IPS-18c (cell line): ENCODE measurements around the gene MYO9A.
"Not testable (repeated sequence)": the region's sequence is repeated elsewhere in the genome, so short reads cannot be mapped to it uniquely, and the experiment has no call there.

Source experiments
- H3K4me3 ChIP-seq: 2 replicates; pipeline ENCODE4 v1.7.0; 2013; ENCODE audit warnings: low read depth, mild to moderate bottlenecking, low read length, moderate library complexity; ENCODE audit not compliant: insufficient read depth
- H3K9me3 ChIP-seq: one replicate; pipeline ENCODE4 v1.6.1; 2013; ENCODE audit warnings: mild to moderate bottlenecking, low read length, moderate library complexity; ENCODE audit not compliant: control insufficient read depth, insufficient read depth

Gene MYO9A

DNA sequence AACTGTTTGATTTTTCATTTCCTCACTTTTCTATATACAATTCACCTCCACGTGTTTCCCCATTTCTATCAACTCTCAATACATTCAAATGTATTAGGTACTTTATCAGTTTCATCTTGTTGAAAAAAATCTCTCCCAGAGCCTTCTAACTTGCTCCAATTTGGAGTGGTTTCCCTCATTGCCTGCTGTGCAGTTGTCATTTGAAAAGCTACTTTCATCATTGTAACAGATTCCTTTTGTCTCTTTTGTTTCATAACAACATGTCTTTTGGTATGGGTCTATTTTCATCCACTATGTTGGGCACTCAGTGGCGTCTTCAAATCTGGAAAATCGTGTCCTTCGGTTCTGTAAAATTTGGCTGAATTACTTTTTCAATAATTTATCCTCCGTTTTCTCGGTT lies 232.6 kb downstream of the MYO9A start:
- H3K9me3 ChIP-seq: no peaks in the 10 kb centered on the region
- no peak overlapping the region for H3K4me3 ChIP-seq

DNA sequence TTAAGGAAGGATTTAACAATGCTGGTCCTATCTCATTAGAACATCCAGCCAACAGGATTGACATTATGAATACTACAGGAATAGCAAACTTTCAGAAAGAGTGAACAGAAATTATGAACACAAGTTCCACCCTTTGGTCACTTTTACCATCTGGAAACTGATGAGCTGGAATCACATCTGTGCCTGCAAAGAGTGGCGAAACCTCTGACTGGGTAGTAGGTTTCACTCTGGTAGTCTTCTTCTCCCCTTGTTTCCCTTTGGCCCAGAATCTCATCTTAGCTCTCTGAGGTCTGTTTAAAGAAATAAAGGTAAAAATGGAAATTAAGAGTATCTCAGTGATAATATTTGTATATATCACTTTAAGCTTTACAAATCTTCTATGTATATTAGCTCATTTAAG lies 234.5 kb downstream of the MYO9A start:
- H3K4me3 ChIP-seq: no peak overlapping the region
- no peaks in the 10 kb centered on the region for H3K9me3 ChIP-seq

DNA sequence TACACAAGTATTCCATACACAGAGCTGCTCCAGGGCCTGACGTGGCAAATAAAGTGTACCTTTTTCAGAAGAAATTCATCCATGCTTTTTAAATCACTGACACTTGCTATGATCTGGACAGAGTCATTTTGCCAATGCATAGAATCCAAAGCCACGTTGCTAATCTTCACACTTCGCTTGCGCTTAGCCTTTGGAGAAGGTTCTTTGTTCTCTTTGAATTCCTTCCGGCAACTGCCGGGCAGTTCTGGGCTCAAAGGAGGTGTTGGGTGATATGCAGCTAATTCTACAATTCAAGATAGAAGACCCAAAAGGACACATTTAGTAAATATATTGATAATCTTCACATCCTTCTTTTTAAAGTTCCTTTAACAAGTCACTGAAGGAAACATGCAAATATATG lies 237.7 kb downstream of the MYO9A start:
- Histone ChIP-seq H3K4me3 (no peak overlapping the region), H3K9me3 (no peaks in the 10 kb centered on the region)

DNA sequence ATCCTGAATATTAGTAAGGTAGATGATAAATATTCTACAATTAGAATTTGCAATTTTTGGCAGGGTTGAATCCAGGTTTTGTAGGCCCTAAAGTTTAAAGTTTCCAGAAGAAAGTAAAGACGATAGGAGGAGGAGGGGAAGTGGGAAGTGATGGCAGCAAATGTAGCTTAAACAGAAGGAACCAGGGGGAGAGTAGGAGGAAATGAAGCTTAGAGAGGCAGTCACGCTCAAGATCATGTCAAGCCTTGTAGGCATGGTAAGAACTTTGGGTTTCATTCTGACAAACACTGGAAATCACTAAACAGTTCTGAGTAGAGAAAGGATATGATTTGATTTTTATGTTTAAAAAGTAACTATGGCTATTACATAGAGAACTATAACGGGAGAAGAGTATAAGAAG lies 243.7 kb downstream of the MYO9A start:
- no peak overlapping the region for H3K4me3 ChIP-seq

DNA sequence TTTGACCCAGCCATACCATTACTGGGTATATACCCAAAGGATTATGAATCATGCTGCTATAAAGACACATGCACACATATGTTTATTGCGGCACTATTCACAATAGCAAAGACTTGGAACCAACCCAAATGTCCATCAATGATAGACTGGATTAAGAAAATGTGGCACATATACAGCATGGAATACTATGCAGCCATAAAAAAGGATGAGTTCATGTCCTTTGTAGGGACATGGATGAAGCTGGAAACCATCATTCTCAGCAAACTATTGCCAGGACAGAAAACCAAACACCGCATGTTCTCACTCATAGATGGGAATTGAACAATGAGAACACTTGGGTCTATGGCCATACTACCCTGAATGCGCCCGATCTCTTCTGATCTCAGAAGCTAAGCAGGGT lies 259.7 kb downstream of the MYO9A start:
- not testable (repeated sequence) for H3K9me3 ChIP-seq, H3K4me3 ChIP-seq

More for the DNA sequence above, 243.7 kb downstream of the MYO9A start:
- no peaks in the 10 kb centered on the region for H3K9me3 ChIP-seq

DNA sequence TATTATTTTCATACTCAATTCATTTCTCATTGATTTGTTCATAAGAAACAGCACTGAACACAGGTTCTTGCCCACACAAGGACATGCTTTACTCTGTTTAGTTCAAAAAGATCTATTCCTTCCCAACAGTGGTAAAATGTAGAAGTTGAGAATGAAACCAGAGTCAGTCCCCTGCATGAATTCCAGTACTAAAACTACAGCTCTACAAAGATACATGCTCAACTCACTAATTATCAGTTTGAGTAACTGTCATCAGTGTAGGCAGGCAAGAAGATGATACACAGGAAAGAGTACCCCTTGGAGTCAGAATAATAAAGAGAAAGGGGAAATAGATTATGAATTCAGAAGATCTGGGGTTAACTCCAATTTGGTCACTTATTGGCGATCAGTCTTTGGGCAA lies 264.4 kb downstream of the MYO9A start:
- Histone ChIP-seq H3K4me3 (no peak overlapping the region), H3K9me3 (no peaks in the 10 kb centered on the region)

DNA sequence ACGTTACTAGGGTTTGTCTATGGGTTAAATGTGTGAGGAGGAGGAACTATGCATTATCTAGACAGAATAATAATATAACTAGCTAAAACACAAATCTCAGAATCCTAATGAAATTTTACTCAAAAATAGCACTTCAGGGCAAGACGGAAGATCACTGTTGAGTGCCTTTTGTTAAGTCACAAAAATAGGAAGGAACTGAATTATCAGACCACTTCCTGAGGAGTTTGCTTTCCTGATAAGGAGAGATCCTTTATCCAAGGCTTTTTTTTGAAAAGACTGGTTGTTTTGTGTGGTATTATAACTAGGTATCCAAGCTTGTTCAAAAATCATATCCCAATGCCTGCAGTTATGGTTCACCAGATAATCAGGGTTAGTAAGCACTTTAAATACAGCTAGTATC lies 273.0 kb downstream of the MYO9A start:
- no peak overlapping the region for H3K4me3 ChIP-seq

DNA sequence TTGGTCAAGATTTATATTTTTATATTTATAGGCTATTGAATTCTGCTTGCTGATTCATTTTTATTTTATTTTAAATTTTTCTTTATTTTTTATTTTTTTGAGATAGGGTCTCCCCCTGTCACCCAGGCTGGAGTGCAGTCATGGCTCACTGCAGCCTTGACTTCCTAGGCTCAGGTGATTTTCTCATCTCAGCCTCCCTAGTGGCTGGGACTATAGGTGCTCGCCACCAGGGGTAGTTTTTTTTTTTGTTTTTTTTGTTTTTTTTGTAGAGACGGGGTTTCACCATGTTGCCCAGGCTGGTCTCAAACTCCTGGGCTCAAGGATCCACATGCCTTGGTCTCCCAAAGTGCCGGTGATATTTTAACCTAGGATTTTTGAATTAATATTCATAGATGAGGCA lies 276.4 kb downstream of the MYO9A start:
- H3K9me3 ChIP-seq: no peaks in the 10 kb centered on the region

More for the DNA sequence above, 273.0 kb downstream of the MYO9A start:
- no peaks in the 10 kb centered on the region for H3K9me3 ChIP-seq

DNA sequence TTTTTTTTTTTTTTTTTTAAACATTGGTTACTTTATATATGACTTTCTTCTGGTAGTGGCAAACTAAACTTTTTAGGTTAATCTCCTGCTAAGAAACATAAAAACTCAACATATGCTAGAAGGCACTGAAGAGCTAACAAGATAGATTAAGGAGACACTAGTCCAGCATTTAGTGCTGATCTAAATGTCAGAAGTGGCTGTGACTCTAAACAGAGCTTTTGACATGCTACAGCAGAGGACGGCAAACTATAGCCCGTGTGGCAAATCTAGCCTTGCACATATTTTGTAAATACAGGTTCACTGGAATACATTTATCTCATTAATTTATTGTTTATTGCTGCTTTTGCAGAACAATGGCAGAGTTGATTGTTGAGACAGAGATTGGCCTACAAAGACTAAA lies 287.0 kb downstream of the MYO9A start:
- H3K9me3 ChIP-seq: no peaks in the 10 kb centered on the region
- no peak overlapping the region for H3K4me3 ChIP-seq

More for the DNA sequence above, 276.4 kb downstream of the MYO9A start:
- H3K4me3 ChIP-seq: no peak overlapping the region

DNA sequence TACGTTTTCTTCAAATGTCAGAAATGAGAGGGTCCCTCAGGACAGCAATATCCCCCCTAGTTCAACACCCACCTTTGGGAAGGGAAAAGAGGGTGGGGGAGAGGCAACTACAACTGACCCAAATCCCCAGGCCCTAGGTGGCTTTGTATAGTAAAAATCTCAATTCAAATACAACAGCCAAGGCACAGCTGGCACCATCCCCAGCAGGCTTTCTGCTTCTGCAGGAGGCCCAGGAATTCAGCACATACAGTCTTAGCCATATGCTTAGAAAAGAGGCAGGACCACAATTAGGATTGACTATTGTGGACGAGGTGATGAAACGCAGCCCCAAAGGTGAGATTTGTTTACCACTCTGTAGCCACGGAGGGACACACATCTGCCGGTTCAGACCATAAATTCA lies 291.8 kb downstream of the MYO9A start:
- H3K4me3 ChIP-seq: no peak overlapping the region

DNA sequence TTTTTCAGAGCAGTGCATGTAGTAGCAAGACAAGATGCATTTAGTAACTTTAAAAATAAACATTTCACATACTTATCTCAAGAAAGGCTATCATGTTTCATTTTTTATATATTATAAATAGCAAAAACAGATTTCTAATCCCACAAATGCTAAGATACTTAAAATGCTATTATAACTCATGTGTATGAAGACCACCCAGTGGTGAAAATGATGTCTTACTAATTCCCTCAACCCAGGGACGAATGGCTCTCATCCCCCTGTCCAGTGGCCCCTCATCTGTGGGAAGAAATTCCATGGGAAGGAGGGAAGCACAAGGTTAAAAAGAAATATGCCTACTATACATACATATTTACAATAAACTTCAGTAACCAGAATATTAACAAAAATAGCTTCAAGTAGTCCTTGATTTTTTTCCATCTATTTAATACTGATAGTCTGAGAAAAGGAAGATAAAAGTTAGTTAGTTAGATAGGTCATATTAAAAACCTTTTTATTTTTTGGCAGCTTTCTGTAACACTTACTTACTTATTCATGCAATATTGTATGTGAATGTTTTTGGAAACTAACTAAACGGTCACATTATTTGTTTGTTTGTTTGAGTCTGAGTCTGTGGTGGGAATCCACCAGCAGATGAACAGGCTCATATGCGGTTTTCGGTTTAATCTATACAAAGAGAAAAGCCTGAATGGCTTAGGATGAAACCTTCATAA lies 292.8 kb downstream of the MYO9A start:
- Histone ChIP-seq H3K4me3 (no peak overlapping the region), H3K9me3 (peaks cover 5% of the 10 kb centered on the region)

More for the DNA sequence above, 291.8 kb downstream of the MYO9A start:
- H3K9me3 ChIP-seq: peaks cover 5% of the 10 kb centered on the region

DNA sequence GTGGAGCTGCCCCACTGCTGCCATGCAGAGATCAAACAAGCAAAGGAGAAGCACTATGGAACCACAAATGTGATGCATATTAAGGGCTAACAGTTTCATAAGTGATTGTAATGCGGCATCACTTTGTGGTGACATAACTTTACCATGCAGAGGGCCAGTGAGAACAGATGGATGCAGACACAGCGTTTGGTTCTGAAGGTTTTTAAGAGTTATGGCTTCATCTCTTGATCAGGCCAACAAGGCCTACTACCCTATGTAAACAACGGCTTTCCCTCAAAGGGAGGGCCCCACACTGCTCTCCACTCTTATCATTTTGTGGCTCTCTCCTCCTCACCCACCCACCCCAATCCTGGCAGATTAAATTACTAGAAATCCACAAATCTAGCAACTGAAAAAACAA lies 294.1 kb downstream of the MYO9A start:
- H3K4me3 ChIP-seq: no peak overlapping the region
- H3K9me3 ChIP-seq: peaks cover 9% of the 10 kb centered on the region

DNA sequence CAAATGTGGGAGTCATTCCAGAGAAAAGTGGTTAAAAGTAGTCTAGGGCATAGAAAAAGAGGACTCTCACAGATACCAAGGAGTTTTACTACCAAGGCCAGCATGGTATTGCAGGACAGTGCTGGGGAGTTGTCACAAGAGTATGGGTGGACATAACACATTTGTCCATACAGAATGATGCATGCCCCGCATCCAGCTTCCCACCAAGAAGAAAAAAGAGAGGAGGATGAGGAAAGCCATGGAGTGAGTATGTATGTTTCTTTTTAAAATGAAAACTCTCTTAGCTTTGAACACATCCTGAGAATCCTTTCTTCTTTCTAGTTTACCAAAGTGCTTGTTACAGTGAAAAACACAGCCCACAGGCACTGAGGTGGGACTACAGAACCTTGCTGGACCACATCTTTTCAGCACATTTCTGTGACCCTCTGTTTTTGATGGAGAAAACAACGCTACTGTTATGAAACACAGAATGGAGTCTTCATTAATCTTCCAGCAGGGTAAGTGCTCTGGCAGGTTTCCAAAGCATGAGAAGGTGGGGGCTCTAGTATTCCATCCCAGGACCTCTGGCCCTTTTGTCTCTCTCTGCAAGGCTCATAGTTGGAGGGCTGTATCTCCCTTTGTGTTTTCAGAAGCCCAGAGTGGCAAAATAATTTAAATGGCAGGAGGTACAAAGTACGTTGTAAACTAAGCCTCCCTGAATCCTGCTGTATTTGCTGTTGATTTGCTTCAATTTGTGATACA lies 294.9 kb downstream of the MYO9A start:
- peaks cover 9% of the 10 kb centered on the region for H3K9me3 ChIP-seq
- no peak overlapping the region for H3K4me3 ChIP-seq

DNA sequence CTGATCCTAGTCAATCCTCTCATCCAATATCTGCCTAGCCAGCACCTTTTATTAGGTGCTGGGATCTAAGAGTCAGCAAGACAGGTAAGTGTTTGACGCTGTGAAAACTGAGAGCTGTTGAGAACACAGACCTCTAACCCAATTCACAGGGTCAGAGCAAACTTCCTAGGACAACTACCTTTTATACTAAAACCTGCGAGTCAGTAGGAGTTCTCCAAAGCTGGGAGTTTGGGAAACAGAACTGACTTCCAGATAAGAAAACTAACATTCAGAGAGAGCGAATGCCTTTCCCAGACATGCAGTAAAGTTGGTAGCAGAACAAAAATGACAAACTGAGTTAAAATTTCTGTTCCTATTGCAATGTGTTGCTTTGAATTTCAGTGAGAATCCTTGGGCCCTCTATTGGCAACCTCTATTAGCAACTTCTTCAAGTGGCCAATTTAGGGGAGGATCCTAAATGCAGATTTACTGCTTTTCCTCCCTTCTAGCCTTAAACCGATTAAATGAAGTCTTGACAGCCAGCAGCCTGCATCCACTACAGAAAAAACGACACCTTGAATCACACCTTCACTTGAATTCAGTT lies 296.3 kb downstream of the MYO9A start:
- Histone ChIP-seq H3K4me3 (no peak overlapping the region), H3K9me3 (peaks cover 9% of the 10 kb centered on the region)

DNA sequence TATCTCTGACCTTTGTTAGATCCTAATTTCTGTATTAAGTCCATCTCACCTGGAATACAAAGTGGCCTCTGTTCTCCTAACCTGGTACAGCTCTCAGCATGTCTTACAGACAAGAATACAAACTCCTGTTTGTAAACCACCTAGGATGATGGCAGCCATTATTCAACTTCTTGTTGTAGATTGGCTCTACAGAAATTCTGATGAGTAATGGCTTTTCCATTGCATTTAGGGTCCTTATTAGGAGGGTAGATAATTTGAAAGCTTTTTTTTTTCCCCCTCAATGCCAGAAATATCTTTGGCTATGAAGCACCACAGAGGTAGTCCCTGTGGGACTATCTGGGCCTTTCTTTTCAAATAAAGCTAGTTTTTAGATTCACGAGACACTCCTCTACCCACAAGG lies 297.8 kb downstream of the MYO9A start:
- Histone ChIP-seq H3K4me3 (no peak overlapping the region), H3K9me3 (peaks cover 9% of the 10 kb centered on the region)

DNA sequence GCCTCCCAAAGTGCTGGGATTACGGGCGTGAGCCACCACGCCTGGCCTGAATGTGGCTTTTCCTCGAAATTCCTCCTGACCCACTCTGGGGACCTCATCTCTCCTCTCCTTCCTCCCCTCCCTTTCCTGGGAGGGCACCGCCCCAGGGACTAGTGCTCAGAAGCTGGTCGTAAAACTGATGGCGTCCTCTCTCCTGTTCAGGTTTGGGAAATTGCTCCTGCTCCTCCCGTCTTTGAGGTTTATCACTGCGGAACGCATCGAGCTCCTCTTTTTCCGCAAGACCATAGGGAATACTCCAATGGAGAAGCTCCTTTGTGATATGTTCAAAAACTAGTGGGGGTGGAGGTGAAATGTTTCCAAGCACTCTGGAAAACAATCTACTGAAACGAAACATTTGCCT lies 300.6 kb downstream of the MYO9A start:
- peaks cover 7% of the 10 kb centered on the region for H3K9me3 ChIP-seq
- H3K4me3 ChIP-seq: no peak overlapping the region

DNA sequence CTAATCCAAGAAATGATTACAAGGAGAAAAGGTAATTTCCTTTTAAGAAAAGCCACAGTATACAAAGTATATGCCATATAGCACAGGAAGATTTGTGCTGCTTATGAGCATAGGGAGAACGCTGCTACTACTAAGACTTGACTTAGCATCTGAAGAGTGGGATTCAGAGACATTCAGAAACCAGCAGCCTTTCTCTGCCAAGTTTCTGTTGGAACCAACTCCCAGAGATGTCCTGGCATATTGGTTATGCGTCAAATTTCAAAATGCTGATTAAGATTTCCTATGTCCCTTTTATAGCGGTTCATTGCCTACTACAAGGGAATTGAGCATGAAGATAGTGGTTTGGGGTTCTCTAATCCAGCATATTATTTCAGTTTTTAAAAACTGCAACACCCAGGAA lies 302.6 kb downstream of the MYO9A start:
- Histone ChIP-seq H3K4me3 (no peak overlapping the region), H3K9me3 (peaks cover 4% of the 10 kb centered on the region)

DNA sequence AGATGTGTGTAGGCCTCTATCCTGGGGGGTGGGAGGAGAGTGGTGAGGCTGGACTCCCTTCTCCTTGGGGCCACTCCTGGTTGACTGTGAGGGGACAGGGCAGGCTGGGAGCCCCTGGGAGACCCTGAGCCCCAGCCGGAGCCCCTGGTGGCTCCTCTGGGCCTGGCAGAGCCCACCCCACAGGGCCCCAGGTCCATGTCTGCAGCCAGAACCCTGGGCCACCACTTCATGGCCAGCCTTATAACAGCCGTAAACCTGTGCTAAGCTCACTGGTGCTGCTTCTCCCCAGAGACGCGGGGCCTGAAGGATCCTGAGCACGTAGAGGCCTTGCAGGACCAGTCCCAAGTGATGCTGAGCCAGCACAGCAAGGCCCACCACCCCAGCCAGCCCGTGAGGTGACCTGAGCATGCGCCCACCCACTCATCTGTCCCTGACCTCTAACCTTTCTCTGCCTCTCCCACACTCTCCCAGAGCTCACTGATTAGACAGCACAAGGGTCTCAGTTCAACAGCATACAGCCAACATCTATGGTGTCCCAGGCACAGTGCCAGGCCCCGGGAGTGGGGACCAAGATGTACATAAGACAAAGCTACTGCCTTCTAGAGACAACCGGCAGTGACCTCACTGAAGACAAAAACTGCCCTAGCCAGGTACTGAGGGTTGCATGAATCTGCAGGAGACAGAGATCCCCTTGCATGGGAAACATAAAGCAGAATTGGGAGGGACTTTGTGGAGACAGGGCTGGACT lies 304.1 kb downstream of the MYO9A start:
- no peaks in the 10 kb centered on the region for H3K9me3 ChIP-seq

More for the DNA sequence above, 304.1 kb downstream of the MYO9A start:
- no peak overlapping the region for H3K4me3 ChIP-seq
